Measurements from ENCODE around the gene GFRA4.

GFRA4 gene

GRCh38 chr20:3663031-3663701 lies at the start of gene GFRA4:
Gene GFRA4, minus strand, starts transcription at chr20:3663399. Its CDS starts 0 bp downstream, at chr20:3663399.
- Histone ChIP-seq H3K36me3 (ENCODE audit: control insufficient read depth in 2 of 2, insufficient read depth in 2 of 2, low read length in 2 of 2) (no peaks in the 10 kb centered on the region), H3K27me3 (ENCODE audit: control insufficient read depth in 2 of 2, insufficient read depth in 2 of 2, low read length in 2 of 2) (peaks cover 13 to 19% of the 10 kb centered on the region in 2 donors), H3K27ac (ENCODE audit: low read depth in 2 of 2, low read length in 2 of 2) (no peak within 1 kb of the TSS)

GRCh38 chr20:3712279-3712873 lies 49.2 kb upstream of the GFRA4 start, which contains the start of gene SIGLEC1:
Gene SIGLEC1, minus strand, starts transcription at chr20:3712600. Its CDS starts 5,472 bp downstream, at chr20:3707128.
- Histone ChIP-seq H3K9ac (ENCODE audit: low read depth in 1 of 2, low read length in 2 of 2) (no peak within 1 kb of the TSS), H3K27ac (ENCODE audit: low read depth in 2 of 2, low read length in 2 of 2) (no peak within 1 kb of the TSS), H3K4me3 (ENCODE audit: low read length in 2 of 2) (peak within 1 kb of the TSS in 1 of 2 donors; percentile 9)

More at GRCh38 chr20:3663031-3663701, at the start of gene GFRA4:
- no peaks in the 10 kb centered on the region for H3K4me1 ChIP-seq (ENCODE audit: control insufficient read depth in 2 of 2, insufficient read depth in 2 of 2, low read length in 2 of 2)
- H3K9ac ChIP-seq (ENCODE audit: low read depth in 1 of 2, low read length in 2 of 2) = no peak within 1 kb of the TSS
- no peaks in the 10 kb centered on the region for H3K9me3 ChIP-seq (ENCODE audit: control insufficient read depth in 2 of 2, low read length in 2 of 2)
- no peak within 1 kb of the TSS for H3K4me3 ChIP-seq (ENCODE audit: low read length in 2 of 2)

GRCh38 chr20:3711484-3711941 lies 48.3 kb upstream of the GFRA4 start:
- Histone ChIP-seq H3K9me3 (ENCODE audit: control insufficient read depth in 2 of 2, low read length in 2 of 2) (no peaks in the 10 kb centered on the region), H3K27me3 (ENCODE audit: control insufficient read depth in 2 of 2, insufficient read depth in 2 of 2, low read length in 2 of 2) (no peaks in the 10 kb centered on the region), H3K36me3 (ENCODE audit: control insufficient read depth in 2 of 2, insufficient read depth in 2 of 2, low read length in 2 of 2) (no peaks in the 10 kb centered on the region), H3K27ac (ENCODE audit: low read depth in 2 of 2, low read length in 2 of 2) (no peak overlapping the region), H3K4me1 (ENCODE audit: control insufficient read depth in 2 of 2, insufficient read depth in 2 of 2, low read length in 2 of 2) (no peaks in the 10 kb centered on the region), H3K9ac (ENCODE audit: low read depth in 1 of 2, low read length in 2 of 2) (no peak overlapping the region), H3K4me3 (ENCODE audit: low read length in 2 of 2) (peak overlapping the region in 1 of 2 donors; percentile 9)

More at GRCh38 chr20:3712279-3712873, 49.2 kb upstream of the GFRA4 start, which contains the start of gene SIGLEC1:
- Histone ChIP-seq H3K36me3 (ENCODE audit: control insufficient read depth in 2 of 2, insufficient read depth in 2 of 2, low read length in 2 of 2) (no peaks in the 10 kb centered on the region), H3K27me3 (ENCODE audit: control insufficient read depth in 2 of 2, insufficient read depth in 2 of 2, low read length in 2 of 2) (no peaks in the 10 kb centered on the region), H3K4me1 (ENCODE audit: control insufficient read depth in 2 of 2, insufficient read depth in 2 of 2, low read length in 2 of 2) (no peaks in the 10 kb centered on the region), H3K9me3 (ENCODE audit: control insufficient read depth in 2 of 2, low read length in 2 of 2) (no peaks in the 10 kb centered on the region)

GRCh38 chr20:3710703-3711483 lies 47.7 kb upstream of the GFRA4 start:
- no peak overlapping the region for H3K9ac ChIP-seq (ENCODE audit: low read depth in 1 of 2, low read length in 2 of 2)
- H3K27ac ChIP-seq (ENCODE audit: low read depth in 2 of 2, low read length in 2 of 2) = peak overlapping the region; percentile 14 to 23
- no peaks in the 10 kb centered on the region for H3K9me3 ChIP-seq (ENCODE audit: control insufficient read depth in 2 of 2, low read length in 2 of 2)

GRCh38 chr20:3710011-3710466 lies 46.8 kb upstream of the GFRA4 start:
- Histone ChIP-seq H3K36me3 (ENCODE audit: control insufficient read depth in 2 of 2, insufficient read depth in 2 of 2, low read length in 2 of 2) (no peaks in the 10 kb centered on the region), H3K4me1 (ENCODE audit: control insufficient read depth in 2 of 2, insufficient read depth in 2 of 2, low read length in 2 of 2) (no peaks in the 10 kb centered on the region), H3K27me3 (ENCODE audit: control insufficient read depth in 2 of 2, insufficient read depth in 2 of 2, low read length in 2 of 2) (no peaks in the 10 kb centered on the region), H3K9ac (ENCODE audit: low read depth in 1 of 2, low read length in 2 of 2) (no peak overlapping the region), H3K9me3 (ENCODE audit: control insufficient read depth in 2 of 2, low read length in 2 of 2) (no peaks in the 10 kb centered on the region), H3K4me3 (ENCODE audit: low read length in 2 of 2) (no peak overlapping the region), H3K27ac (ENCODE audit: low read depth in 2 of 2, low read length in 2 of 2) (peak overlapping the region; percentile 14 to 23)

More at GRCh38 chr20:3710703-3711483, 47.7 kb upstream of the GFRA4 start:
- Histone ChIP-seq H3K4me1 (ENCODE audit: control insufficient read depth in 2 of 2, insufficient read depth in 2 of 2, low read length in 2 of 2) (no peaks in the 10 kb centered on the region), H3K4me3 (ENCODE audit: low read length in 2 of 2) (peak overlapping the region in 1 of 2 donors; percentile 2), H3K36me3 (ENCODE audit: control insufficient read depth in 2 of 2, insufficient read depth in 2 of 2, low read length in 2 of 2) (no peaks in the 10 kb centered on the region), H3K27me3 (ENCODE audit: control insufficient read depth in 2 of 2, insufficient read depth in 2 of 2, low read length in 2 of 2) (no peaks in the 10 kb centered on the region)

- H3K4me3 ChIP-seq (ENCODE audit: low read length in 2 of 2) = no peak overlapping the region
- no peak overlapping the region for H3K9ac ChIP-seq (ENCODE audit: low read depth in 1 of 2, low read length in 2 of 2)
- H3K4me1 ChIP-seq (ENCODE audit: control insufficient read depth in 2 of 2, insufficient read depth in 2 of 2, low read length in 2 of 2) = no peaks in the 10 kb centered on the region
- no peak overlapping the region for H3K27ac ChIP-seq (ENCODE audit: low read depth in 2 of 2, low read length in 2 of 2)
- H3K9me3 ChIP-seq (ENCODE audit: control insufficient read depth in 2 of 2, low read length in 2 of 2) = no peaks in the 10 kb centered on the region
- H3K27me3 ChIP-seq (ENCODE audit: control insufficient read depth in 2 of 2, insufficient read depth in 2 of 2, low read length in 2 of 2) = no peaks in the 10 kb centered on the region
- no peaks in the 10 kb centered on the region for H3K36me3 ChIP-seq (ENCODE audit: control insufficient read depth in 2 of 2, insufficient read depth in 2 of 2, low read length in 2 of 2)
Measured at GRCh38 chr20:3707508-3707899, 44.3 kb upstream of the GFRA4 start.

- Histone ChIP-seq H3K27ac (ENCODE audit: low read depth in 2 of 2, low read length in 2 of 2) (no peak overlapping the region), H3K4me1 (ENCODE audit: control insufficient read depth in 2 of 2, insufficient read depth in 2 of 2, low read length in 2 of 2) (no peaks in the 10 kb centered on the region)
Measured at GRCh38 chr20:3706774-3707507, 43.7 kb upstream of the GFRA4 start.

GRCh38 chr20:3705970-3706739 lies 43.0 kb upstream of the GFRA4 start:
- H3K27me3 ChIP-seq (ENCODE audit: control insufficient read depth in 2 of 2, insufficient read depth in 2 of 2, low read length in 2 of 2) = no peaks in the 10 kb centered on the region
- H3K4me3 ChIP-seq (ENCODE audit: low read length in 2 of 2) = no peak overlapping the region
- H3K27ac ChIP-seq (ENCODE audit: low read depth in 2 of 2, low read length in 2 of 2) = no peak overlapping the region
- H3K9me3 ChIP-seq (ENCODE audit: control insufficient read depth in 2 of 2, low read length in 2 of 2) = no peaks in the 10 kb centered on the region
- no peak overlapping the region for H3K9ac ChIP-seq (ENCODE audit: low read depth in 1 of 2, low read length in 2 of 2)
- H3K4me1 ChIP-seq (ENCODE audit: control insufficient read depth in 2 of 2, insufficient read depth in 2 of 2, low read length in 2 of 2) = no peaks in the 10 kb centered on the region
- H3K36me3 ChIP-seq (ENCODE audit: control insufficient read depth in 2 of 2, insufficient read depth in 2 of 2, low read length in 2 of 2) = no peaks in the 10 kb centered on the region

More at GRCh38 chr20:3706774-3707507, 43.7 kb upstream of the GFRA4 start:
- no peak overlapping the region for H3K9ac ChIP-seq (ENCODE audit: low read depth in 1 of 2, low read length in 2 of 2)
- H3K27me3 ChIP-seq (ENCODE audit: control insufficient read depth in 2 of 2, insufficient read depth in 2 of 2, low read length in 2 of 2) = no peaks in the 10 kb centered on the region
- no peaks in the 10 kb centered on the region for H3K36me3 ChIP-seq (ENCODE audit: control insufficient read depth in 2 of 2, insufficient read depth in 2 of 2, low read length in 2 of 2)
- no peak overlapping the region for H3K4me3 ChIP-seq (ENCODE audit: low read length in 2 of 2)
- no peaks in the 10 kb centered on the region for H3K9me3 ChIP-seq (ENCODE audit: control insufficient read depth in 2 of 2, low read length in 2 of 2)

- no peaks in the 10 kb centered on the region for H3K4me1 ChIP-seq (ENCODE audit: control insufficient read depth in 2 of 2, insufficient read depth in 2 of 2, low read length in 2 of 2)
- H3K4me3 ChIP-seq (ENCODE audit: low read length in 2 of 2) = no peak overlapping the region
- no peaks in the 10 kb centered on the region for H3K27me3 ChIP-seq (ENCODE audit: control insufficient read depth in 2 of 2, insufficient read depth in 2 of 2, low read length in 2 of 2)
- H3K36me3 ChIP-seq (ENCODE audit: control insufficient read depth in 2 of 2, insufficient read depth in 2 of 2, low read length in 2 of 2) = no peaks in the 10 kb centered on the region
- no peaks in the 10 kb centered on the region for H3K9me3 ChIP-seq (ENCODE audit: control insufficient read depth in 2 of 2, low read length in 2 of 2)
- H3K27ac ChIP-seq (ENCODE audit: low read depth in 2 of 2, low read length in 2 of 2) = no peak overlapping the region
- no peak overlapping the region for H3K9ac ChIP-seq (ENCODE audit: low read depth in 1 of 2, low read length in 2 of 2)
Measured at GRCh38 chr20:3705491-3705969, 42.3 kb upstream of the GFRA4 start.

Data from mucosa of rectum (tissue), 2 donors.